Stimulated activated naive B cell treated with anti-CD40 and anti-IgM and Interleukin-4, amounts not matched to agents 10 μg/mL and 1 μg/mL and 100 μg/mL, for 72 hours (primary cell): ENCODE results near the gene ABHD12.
A peak's percentile ranks its signal among the peaks of the same experiment; 100 is the strongest.

ENCODE experiments used
- ATAC-seq, 2 donors: fragments of 150-1000 bp; cut with Tn5 transposase; replicated peaks; 2 replicates each; pipeline ENCODE4 v1.10.0; 2021; ENCODE audit warnings: moderate library complexity in 1 of 2
- DNase-seq: peaks from one replicate; pipeline ENCODE4 v3.0.0; 2021
- H3K27ac Mint-ChIP-seq: one replicate; pipeline ENCODE4 v1.8.0; 2022; ENCODE audit warnings: mild to moderate bottlenecking, mixed read lengths
- H3K27me3 Mint-ChIP-seq, 2 donors: one replicate each; pipeline ENCODE4 v1.8.0; 2022; ENCODE audit warnings: mixed read lengths in 2 of 2
- H3K36me3 Mint-ChIP-seq, 2 donors: one replicate each; pipeline ENCODE4 v1.8.0; 2022; ENCODE audit warnings: mixed read lengths in 2 of 2, mild to moderate bottlenecking in 1 of 2
- H3K4me1 Mint-ChIP-seq, 2 donors: one replicate each; pipeline ENCODE4 v1.8.0; 2022; ENCODE audit warnings: mixed read lengths in 2 of 2, mild to moderate bottlenecking in 1 of 2
- H3K4me3 Mint-ChIP-seq, 2 donors: one replicate each; pipeline ENCODE4 v1.8.0; 2022; ENCODE audit warnings: mild to moderate bottlenecking in 2 of 2, mixed read lengths in 2 of 2, moderate library complexity in 1 of 2
- H3K9me3 Mint-ChIP-seq, 2 donors: one replicate each; pipeline ENCODE4 v1.8.0; 2022; ENCODE audit warnings: mixed read lengths in 2 of 2, mild to moderate bottlenecking in 1 of 2

ABHD12 gene

DNA sequence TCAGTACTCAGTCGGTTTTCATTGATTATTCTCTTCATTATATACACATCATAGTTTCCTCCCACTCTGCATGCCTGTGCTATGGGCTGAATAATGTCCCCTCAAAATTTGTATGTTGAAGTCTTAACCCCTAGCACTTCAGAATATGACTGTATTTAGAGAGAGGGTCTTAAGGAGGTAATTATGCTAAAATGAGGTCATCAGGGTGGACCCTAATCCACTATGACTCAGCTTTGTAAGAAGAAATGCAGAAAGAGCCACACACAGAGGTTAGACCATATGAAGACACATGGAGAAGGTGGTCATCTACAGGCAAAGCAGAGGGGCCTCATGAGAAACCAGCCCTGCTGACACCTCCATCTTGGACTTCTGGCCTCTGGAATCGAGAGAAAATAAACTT lies 15.8 kb downstream of the ABHD12 start:
- DNase-seq, result no peak
- ATAC-seq, result no peak
- H3K27ac Mint-ChIP-seq, result peak overlapping the region; percentile 9
- no peak overlapping the region for H3K4me3 Mint-ChIP-seq
- H3K36me3 Mint-ChIP-seq, result peaks cover 23 to 37% of the 10 kb centered on the region in 2 donors
- H3K9me3 Mint-ChIP-seq, result no peaks in the 10 kb centered on the region
- no peaks in the 10 kb centered on the region for H3K27me3 Mint-ChIP-seq
- H3K4me1 Mint-ChIP-seq, result peaks cover 30 to 70% of the 10 kb centered on the region in 2 donors

DNA sequence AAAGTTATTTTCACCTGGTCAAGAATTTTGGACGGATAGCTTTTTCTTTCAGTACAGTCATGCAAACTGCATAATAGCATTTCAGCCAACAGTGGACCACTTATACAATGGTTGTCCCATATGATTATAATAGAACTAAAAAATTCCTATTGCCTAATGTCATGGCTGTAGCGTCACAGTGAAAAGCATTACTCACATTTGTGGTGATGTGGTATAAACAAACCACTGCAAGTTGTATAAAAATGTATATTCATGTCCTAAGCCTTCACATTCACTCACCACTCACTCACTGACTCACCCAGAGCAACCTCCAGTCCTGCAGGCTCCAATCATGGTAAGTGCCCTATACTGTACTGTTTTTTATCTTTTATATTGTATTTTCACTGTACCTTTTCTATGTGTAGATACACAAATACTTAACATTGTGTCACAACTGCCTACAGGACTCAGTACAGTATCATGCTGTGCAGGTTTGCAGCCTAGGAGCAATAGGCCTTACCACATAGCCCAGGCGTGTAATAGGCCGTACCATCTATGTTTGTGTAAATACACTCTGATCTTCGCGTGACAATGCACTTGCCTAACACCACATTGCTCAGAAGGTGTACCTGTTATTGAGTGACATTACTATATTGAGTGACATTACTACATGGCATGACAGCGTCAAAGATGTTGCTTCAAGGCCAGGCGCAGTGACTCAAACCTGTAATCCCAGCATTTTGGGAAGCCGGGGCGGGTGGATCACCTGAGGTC lies 17.9 kb downstream of the ABHD12 start:
- peaks cover 19 to 49% of the 10 kb centered on the region in 2 donors for H3K4me1 Mint-ChIP-seq
- no peaks in the 10 kb centered on the region for H3K9me3 Mint-ChIP-seq
- H3K27me3 Mint-ChIP-seq, result no peaks in the 10 kb centered on the region
- no peak for ATAC-seq
- DNase-seq, result no peak
- no peak overlapping the region for H3K4me3 Mint-ChIP-seq
- H3K36me3 Mint-ChIP-seq, result peaks cover 13 to 40% of the 10 kb centered on the region in 2 donors
- H3K27ac Mint-ChIP-seq, result no peak overlapping the region

DNA sequence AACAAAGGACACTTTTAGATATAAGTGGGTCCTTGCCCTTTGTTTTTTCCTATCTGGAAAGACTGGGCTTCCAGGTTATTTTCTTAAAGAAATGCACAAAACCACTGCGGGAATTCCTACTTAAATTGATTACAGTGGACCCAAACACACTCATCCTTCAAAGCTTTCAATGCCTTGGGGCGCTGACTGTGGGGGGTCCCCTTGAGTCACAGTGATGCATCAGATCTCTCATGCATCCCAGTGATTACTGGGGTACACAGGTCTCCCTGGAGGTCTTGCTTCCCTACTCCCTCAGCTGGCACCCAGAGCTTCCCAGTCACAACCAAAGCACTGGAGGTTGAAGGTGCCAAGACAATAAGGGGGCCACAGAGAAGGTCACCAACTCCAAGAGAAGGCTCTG lies 20.7 kb downstream of the ABHD12 start:
- peaks cover 9 to 43% of the 10 kb centered on the region in 2 donors for H3K36me3 Mint-ChIP-seq
- H3K27ac Mint-ChIP-seq, result no peak overlapping the region
- peaks cover 19 to 32% of the 10 kb centered on the region in 2 donors for H3K4me1 Mint-ChIP-seq
- no peak for DNase-seq
- no peaks in the 10 kb centered on the region for H3K9me3 Mint-ChIP-seq
- no peak for ATAC-seq
- no peaks in the 10 kb centered on the region for H3K27me3 Mint-ChIP-seq
- H3K4me3 Mint-ChIP-seq, result no peak overlapping the region

DNA sequence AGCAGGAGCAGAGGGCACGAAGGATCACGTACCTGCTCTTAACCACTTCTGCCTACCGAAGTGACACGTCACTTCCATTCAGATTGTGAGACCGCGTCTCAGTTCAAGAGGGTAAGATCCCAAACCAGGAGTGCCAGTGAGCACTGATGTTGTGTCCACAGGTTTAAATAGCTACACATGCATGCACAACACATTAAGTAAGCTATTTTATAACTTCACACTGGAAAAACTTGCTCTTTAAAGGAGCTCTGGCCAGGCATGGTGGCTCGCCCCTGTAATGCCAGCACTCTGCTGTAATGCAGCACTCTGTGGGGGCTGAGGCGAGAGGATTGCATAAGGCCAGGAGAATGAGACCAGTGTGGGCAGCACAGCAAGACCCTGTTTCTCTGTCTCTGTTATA lies 21.1 kb downstream of the ABHD12 start:
- peaks cover 16 to 27% of the 10 kb centered on the region in 2 donors for H3K4me1 Mint-ChIP-seq

DNA sequence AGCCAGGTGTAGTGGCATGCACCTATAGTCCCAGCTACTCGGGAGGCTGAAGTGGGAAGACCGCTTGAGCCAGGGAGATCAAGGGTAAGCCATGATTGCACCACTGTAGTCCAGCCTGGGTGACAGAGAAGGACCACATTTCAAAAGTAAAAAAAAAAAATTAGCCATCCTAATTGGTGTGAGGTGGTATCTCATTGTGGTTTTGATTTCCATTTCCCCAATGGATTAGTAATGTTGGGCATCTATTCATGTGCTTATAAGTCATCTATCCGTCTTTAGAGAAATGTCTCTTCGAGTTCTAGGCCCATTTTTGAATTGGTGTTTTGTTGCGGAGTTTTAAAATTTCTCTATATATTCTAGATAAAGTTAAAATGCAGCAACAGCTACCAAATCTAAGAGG lies 21.7 kb downstream of the ABHD12 start:
- Mint-ChIP-seq H3K27ac (no peak overlapping the region), H3K4me3 (no peak overlapping the region)

More for the DNA sequence above, 21.1 kb downstream of the ABHD12 start:
- no peaks in the 10 kb centered on the region for H3K27me3 Mint-ChIP-seq
- ATAC-seq, result no peak
- DNase-seq, result no peak
- H3K4me3 Mint-ChIP-seq, result no peak overlapping the region
- peaks cover 9 to 39% of the 10 kb centered on the region in 2 donors for H3K36me3 Mint-ChIP-seq
- H3K27ac Mint-ChIP-seq, result no peak overlapping the region
- H3K9me3 Mint-ChIP-seq, result no peaks in the 10 kb centered on the region

DNA sequence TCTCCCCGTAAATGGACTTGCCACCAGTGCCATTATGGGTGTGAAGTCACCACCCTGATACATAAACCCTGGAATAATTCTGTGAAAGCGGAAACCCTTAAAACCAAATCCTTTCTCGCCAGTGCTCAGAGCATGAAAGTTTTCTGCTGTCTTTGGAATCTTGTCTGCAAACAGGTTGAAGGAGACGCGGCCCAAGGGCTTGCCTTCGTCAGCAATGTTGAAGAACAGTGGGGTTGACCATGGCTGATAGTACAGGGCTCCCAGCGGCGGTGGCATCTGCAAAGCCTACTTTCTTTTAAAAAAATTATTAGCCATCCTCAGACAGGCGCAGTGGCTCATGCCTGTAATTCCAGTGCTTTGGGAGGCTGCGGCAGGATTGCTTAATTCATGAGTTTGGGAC lies 22.1 kb downstream of the ABHD12 start:
- H3K36me3 Mint-ChIP-seq, result peaks cover 3 to 29% of the 10 kb centered on the region in 2 donors
- H3K27ac Mint-ChIP-seq, result no peak overlapping the region
- no peak for DNase-seq
- H3K4me3 Mint-ChIP-seq, result no peak overlapping the region
- no peak for ATAC-seq
- peaks cover 15 to 22% of the 10 kb centered on the region in 2 donors for H3K4me1 Mint-ChIP-seq
- H3K9me3 Mint-ChIP-seq, result no peaks in the 10 kb centered on the region
- no peaks in the 10 kb centered on the region for H3K27me3 Mint-ChIP-seq

More for the DNA sequence above, 21.7 kb downstream of the ABHD12 start:
- Mint-ChIP-seq H3K4me1 (peaks cover 15 to 22% of the 10 kb centered on the region in 2 donors), H3K27me3 (no peaks in the 10 kb centered on the region), H3K36me3 (peaks cover 6 to 33% of the 10 kb centered on the region in 2 donors), H3K9me3 (no peaks in the 10 kb centered on the region)
- no peak for ATAC-seq
- no peak for DNase-seq

DNA sequence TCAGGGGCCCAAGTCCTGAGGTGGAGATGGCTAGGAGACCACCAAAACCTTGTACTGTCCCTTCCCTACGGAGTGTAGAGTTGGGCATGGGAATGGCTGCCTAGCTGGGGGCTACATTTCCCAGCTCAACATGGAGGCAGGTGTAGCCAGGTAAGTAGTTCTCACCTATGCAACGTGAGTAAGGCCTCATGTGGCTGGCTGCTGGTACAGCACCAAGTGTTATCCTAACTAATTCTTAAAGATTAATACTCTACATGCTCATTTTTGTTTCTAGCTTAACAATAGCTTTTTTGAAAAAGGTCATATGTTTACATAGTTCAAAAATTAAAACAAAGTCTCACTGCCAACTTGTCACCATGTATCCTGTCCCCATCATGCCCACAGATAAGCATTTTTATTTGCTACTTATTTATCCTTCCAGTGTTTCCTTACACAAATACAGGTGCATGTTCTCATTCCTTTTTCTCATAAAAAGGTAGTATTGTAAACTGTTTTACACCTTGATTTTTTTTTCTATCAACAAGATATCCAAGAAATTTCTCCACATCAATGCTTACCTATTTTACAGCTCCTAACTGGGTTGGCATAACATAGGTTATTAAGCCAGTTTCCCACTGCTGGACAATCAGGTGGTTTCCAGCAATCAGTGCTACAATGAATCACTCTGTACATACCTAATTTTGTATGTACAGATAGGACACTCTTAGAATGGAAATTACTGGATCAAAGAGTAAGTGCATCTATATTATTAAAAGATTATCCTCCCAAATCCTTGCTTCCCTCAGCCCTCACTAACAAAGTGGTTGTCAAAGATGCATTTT lies 25.5 kb downstream of the ABHD12 start:
- ATAC-seq (no peak), DNase-seq (no peak)
- Mint-ChIP-seq H3K27ac (no peak overlapping the region), H3K27me3 (no peaks in the 10 kb centered on the region), H3K9me3 (no peaks in the 10 kb centered on the region), H3K4me3 (no peak overlapping the region), H3K4me1 (peaks cover 15 to 21% of the 10 kb centered on the region in 2 donors), H3K36me3 (peaks cover 2 to 17% of the 10 kb centered on the region in 2 donors)

DNA sequence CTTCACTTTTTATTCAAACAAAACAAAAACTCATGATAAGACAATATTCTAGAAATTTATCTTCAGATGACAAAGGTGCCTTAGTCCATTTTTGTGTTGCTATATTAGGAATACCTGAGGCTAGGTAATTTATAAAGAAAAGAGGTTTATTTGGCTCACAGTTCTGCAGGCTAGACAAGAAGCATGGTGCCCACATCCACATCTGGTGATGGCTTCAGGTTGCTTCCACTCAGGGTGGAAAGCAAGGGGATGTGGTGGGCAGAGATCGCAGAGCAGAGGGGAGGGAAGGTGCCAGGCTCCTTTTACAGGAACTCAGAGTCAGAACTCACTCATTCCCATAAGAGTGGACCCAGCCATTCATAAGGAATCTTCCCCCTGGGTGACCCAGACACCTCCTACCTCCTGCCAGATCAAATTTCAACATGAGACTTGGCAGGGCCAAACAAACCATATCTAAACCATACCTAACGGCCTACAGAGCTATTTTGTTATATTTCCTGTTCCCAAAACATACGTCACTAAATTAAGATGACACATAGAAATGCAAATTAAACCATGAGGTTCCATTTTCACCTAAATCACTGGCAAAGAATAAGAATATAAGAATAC lies 26.4 kb downstream of the ABHD12 start:
- DNase-seq, result no peak

DNA sequence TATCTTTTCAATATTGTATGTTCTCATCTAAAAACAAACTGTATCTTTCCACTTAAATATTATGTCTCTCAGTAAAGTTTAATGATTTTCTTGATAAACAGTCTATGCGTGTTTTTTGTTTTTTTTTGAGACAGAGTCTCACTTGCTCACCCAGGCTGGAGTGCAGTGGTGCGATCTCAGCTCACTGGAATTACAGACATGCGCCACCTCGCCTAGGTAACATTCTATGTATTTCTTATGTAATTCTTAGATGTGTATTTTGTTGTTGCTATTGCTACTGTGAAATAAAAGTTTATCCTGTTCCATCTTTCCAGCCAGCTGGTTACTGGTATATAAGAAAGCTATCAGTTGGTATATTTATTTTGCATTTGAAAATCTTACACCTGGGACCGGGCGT lies 29.4 kb downstream of the ABHD12 start:
- H3K4me1 Mint-ChIP-seq, result peaks cover 29 to 42% of the 10 kb centered on the region in 2 donors
- H3K4me3 Mint-ChIP-seq, result peak overlapping the region; percentile 13 to 65
- no peaks in the 10 kb centered on the region for H3K9me3 Mint-ChIP-seq
- no peak overlapping the region for H3K27ac Mint-ChIP-seq
- H3K36me3 Mint-ChIP-seq, result no peaks in the 10 kb centered on the region
- H3K27me3 Mint-ChIP-seq, result no peaks in the 10 kb centered on the region
- ATAC-seq (peak; percentile 17 to 24), DNase-seq (no peak)

More for the DNA sequence above, 26.4 kb downstream of the ABHD12 start:
- no peaks in the 10 kb centered on the region for H3K9me3 Mint-ChIP-seq
- H3K36me3 Mint-ChIP-seq, result peaks cover 2 to 17% of the 10 kb centered on the region in 2 donors
- H3K27me3 Mint-ChIP-seq, result no peaks in the 10 kb centered on the region
- peaks cover 15 to 21% of the 10 kb centered on the region in 2 donors for H3K4me1 Mint-ChIP-seq
- H3K27ac Mint-ChIP-seq, result no peak overlapping the region
- no peak for ATAC-seq
- no peak overlapping the region for H3K4me3 Mint-ChIP-seq

DNA sequence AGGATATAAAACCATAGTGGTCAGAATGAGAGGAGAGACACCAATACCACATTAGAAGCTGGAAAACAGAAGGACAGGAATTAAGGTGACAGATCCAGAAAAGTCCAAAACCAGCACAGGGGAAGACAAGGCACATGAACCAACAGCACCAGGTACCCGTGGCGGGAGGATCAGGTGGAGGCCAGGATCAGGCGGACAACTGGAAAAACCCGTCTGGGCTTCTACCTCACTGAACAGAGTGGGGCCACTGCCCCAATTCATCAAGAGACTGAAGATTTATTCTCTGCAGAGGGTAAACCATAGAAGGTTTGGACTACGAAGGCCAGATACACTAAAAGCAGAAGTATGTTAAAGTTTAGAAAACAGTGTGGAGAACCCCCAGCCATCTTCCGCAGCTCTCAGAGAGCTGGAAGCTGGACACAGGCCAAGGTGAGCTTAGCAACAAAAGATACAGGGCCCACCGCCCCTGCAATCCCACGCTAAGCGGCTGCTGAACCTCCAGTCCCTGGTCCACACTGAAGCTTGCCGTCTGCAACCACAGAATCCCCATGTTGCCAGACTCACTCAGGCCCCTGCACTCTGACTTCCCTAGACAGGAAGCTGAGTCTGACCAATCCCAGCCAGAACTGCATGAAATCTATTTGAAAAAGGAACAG lies 29.9 kb downstream of the ABHD12 start:
- Mint-ChIP-seq H3K27me3 (no peaks in the 10 kb centered on the region), H3K4me1 (peaks cover 34 to 47% of the 10 kb centered on the region in 2 donors), H3K27ac (peak overlapping the region; percentile 67), H3K9me3 (no peaks in the 10 kb centered on the region), H3K4me3 (peak overlapping the region; percentile 13 to 65), H3K36me3 (no peaks in the 10 kb centered on the region)
- peak; percentile 17 for DNase-seq
- ATAC-seq, result peak; percentile 89 to 91

DNA sequence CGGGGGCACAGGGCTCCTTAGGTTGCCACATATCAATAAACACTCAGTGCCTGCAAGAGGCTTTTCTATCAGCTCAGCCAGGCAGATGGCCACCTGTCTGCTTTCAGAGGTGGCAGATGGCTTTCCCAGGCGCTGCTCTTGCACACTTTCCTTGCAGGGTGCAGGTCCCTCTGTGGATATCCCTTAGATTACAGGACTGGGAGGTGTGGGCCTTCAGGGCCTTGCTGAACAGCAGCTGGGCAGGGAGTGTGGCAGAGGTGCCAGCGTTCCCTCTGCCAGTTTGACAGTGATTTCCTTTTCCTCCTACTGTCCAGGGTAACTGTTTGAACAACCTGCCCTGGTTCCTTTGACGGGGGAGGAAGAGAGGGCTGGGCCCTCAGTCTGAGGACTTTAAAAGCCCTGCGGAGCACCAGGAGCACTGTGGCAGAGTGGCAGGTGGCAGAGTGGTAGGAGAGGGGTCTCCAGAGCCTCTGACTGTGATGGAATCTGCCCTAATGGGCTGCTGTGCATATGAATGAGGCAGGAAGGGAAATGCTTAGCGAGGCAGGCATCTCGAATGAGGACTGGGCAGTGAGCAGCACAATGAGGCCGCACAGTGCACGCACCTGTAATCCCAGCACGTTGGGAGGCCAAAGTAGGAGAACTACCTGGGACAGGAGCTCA lies 34.2 kb downstream of the ABHD12 start:
- H3K27ac Mint-ChIP-seq, result no peak overlapping the region
- no peaks in the 10 kb centered on the region for H3K27me3 Mint-ChIP-seq
- DNase-seq (no peak), ATAC-seq (no peak)
- H3K4me3 Mint-ChIP-seq, result no peak overlapping the region
- peaks cover 39 to 51% of the 10 kb centered on the region in 2 donors for H3K4me1 Mint-ChIP-seq
- peaks cover 0 to 3% of the 10 kb centered on the region in 2 donors for H3K9me3 Mint-ChIP-seq
- H3K36me3 Mint-ChIP-seq, result peaks cover 12 to 13% of the 10 kb centered on the region in 2 donors

DNA sequence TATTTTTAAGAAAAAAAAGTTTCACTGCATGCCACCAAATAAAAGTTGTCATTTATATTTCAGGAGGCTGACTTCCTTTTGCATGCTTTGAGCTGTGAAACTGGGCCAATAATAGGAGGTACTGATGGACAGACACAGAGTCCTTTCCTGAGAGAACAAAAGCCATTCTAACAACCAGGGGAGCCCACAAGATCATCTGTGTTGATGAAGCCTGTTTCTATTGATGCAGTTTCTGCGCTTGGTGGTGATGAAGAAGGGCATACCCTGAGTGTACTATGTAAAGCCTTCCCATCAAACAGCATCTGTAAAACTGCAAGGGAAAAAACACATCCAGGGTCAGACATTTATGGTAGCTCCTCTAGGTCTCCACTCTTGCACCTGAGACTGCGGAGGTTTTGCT lies 34.8 kb downstream of the ABHD12 start:
- Mint-ChIP-seq H3K27me3 (no peaks in the 10 kb centered on the region), H3K4me1 (peaks cover 35 to 45% of the 10 kb centered on the region in 2 donors), H3K36me3 (peaks cover 12 to 15% of the 10 kb centered on the region in 2 donors), H3K9me3 (peaks cover 0 to 3% of the 10 kb centered on the region in 2 donors), H3K27ac (no peak overlapping the region), H3K4me3 (no peak overlapping the region)
- DNase-seq, result no peak
- ATAC-seq, result no peak

DNA sequence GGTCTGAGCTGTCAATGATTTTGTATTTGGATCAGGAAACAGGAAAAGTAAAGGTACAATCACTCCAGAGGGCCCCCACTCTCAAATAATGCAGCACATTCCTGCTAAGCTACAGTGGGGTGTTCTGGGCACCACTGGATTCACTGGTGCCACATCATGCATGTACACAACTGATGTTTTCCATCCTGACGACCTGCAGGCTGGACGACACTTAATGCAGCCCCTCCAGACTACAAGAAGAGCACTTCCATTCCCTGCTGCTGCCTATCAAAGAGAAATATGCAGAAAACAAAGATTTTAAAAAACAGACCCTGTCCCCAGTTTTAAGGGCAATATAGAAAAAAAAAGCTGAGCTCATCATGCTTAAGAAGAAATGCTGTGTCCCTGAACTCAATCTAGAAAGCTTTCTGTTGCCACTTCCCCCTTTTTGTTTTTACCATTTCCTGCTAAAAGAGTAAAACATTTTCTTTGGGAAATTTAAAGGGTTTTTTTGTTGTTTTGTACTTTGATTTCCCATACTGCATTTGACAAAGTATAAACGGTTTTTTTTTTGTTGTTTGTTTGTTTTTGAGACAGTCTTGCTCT lies 35.5 kb downstream of the ABHD12 start:
- DNase-seq, result no peak
- Mint-ChIP-seq H3K4me1 (peaks cover 32 to 39% of the 10 kb centered on the region in 2 donors), H3K9me3 (peaks cover 0 to 3% of the 10 kb centered on the region in 2 donors), H3K4me3 (no peak overlapping the region), H3K27me3 (no peaks in the 10 kb centered on the region), H3K36me3 (peaks cover 17 to 20% of the 10 kb centered on the region in 2 donors), H3K27ac (no peak overlapping the region)
- ATAC-seq, result no peak
